ENCODE results near the gene TSC22D3.
"Not testable (repeated sequence)": the region's sequence is repeated elsewhere in the genome, so short reads cannot be mapped to it uniquely, and the experiment has no call there.

TSC22D3 gene

GRCh38 chrX:107683124-107683895, 92.3 kb downstream of the TSC22D3 start:
- no peak for DNase-seq (ENCODE audit: low read depth, low spot score)

- DNase-seq (ENCODE audit: low read depth, low spot score), result no peak
Measured at GRCh38 chrX:107682256-107682655, 93.3 kb downstream of the TSC22D3 start.

GRCh38 chrX:107678957-107679740, 96.4 kb downstream of the TSC22D3 start:
- no peak for DNase-seq (ENCODE audit: low read depth, low spot score)

- DNase-seq (ENCODE audit: low read depth, low spot score), result no peak
Measured at GRCh38 chrX:107677909-107678308, 97.7 kb downstream of the TSC22D3 start.

- no peak for DNase-seq (ENCODE audit: low read depth, low spot score)
Measured at GRCh38 chrX:107677501-107677901, 98.1 kb downstream of the TSC22D3 start.

GRCh38 chrX:107676559-107677378, 98.8 kb downstream of the TSC22D3 start:
- DNase-seq (ENCODE audit: low read depth, low spot score), result no peak

GRCh38 chrX:107675823-107676555, 99.6 kb downstream of the TSC22D3 start:
- no peak for DNase-seq (ENCODE audit: low read depth, low spot score)

GRCh38 chrX:107675365-107675654, 100.3 kb downstream of the TSC22D3 start:
- DNase-seq (ENCODE audit: low read depth, low spot score), result no peak

GRCh38 chrX:107674480-107675364, 100.9 kb downstream of the TSC22D3 start:
- DNase-seq (ENCODE audit: low read depth, low spot score), result no peak

- DNase-seq (ENCODE audit: low read depth, low spot score), result no peak
Measured at GRCh38 chrX:107673933-107674479, 101.6 kb downstream of the TSC22D3 start.

GRCh38 chrX:107673431-107673830, 102.2 kb downstream of the TSC22D3 start:
- DNase-seq (ENCODE audit: low read depth, low spot score), result no peak

- no peak for DNase-seq (ENCODE audit: low read depth, low spot score)
Measured at GRCh38 chrX:107672955-107673378, 102.6 kb downstream of the TSC22D3 start.

GRCh38 chrX:107671256-107671655, 104.3 kb downstream of the TSC22D3 start:
- not testable (repeated sequence) for DNase-seq (ENCODE audit: low read depth, low spot score)

GRCh38 chrX:107669885-107670628, 105.5 kb downstream of the TSC22D3 start:
- no peak for DNase-seq (ENCODE audit: low read depth, low spot score)

- no peak for DNase-seq (ENCODE audit: low read depth, low spot score)
Measured at GRCh38 chrX:107669261-107669660, 106.3 kb downstream of the TSC22D3 start.

GRCh38 chrX:107668710-107669109, 106.9 kb downstream of the TSC22D3 start:
- DNase-seq (ENCODE audit: low read depth, low spot score), result not testable (repeated sequence)

- no peak for DNase-seq (ENCODE audit: low read depth, low spot score)
Measured at GRCh38 chrX:107667426-107667825, 108.2 kb downstream of the TSC22D3 start.

- no peak for DNase-seq (ENCODE audit: low read depth, low spot score)
Measured at GRCh38 chrX:107666931-107667330, 108.7 kb downstream of the TSC22D3 start.
